ENCODE measurements around the gene CHSY1.
A peak's percentile ranks its signal among the peaks of the same experiment; 100 is the strongest.

CHSY1 gene

DNA sequence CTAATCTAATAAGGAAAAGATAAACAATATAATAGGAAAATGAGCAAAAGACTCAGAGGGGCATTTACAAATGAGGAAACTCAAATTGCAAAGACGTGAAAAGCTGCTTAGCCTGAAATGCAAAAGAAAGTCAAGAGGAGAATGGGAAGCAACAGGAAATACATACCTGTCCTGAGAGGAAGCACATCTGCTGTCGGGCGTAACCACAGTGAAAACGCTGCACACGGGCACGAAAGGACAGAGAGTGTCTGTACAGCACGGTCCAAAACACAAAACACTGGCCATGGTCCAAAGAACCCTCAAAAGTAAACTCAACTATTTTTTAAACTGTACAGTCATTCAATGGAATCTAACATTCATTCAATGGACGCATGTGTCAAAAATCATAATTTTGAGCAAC, 100.6 kb downstream of the CHSY1 start:
- peaks cover 2% of the 10 kb centered on the region for H3K79me1 ChIP-seq (ENCODE audit: low read depth, low read length)

DNA sequence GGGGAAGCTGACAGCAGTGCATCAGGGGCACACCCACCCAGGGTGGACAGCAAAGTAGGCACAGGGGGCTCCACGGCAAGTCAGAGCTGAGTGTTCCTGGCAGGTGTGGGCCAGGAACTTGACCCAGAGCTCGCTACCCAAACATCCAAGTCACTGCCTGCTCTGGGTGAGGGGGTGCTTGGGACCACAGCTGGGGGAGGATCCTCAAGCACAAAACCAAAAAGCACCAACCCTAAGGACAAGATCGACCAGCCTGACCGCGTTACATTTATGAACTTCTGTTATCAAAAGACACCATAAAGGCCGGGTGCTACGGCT, 101.2 kb downstream of the CHSY1 start:
- no peak overlapping the region for H2BK12ac ChIP-seq (ENCODE audit: low read length)
- H3K23ac ChIP-seq (ENCODE audit: low read depth, low read length, poor library complexity) = peak overlapping the region; percentile 48
- H2AK5ac ChIP-seq (ENCODE audit: low read depth, low read length) = no peak overlapping the region
- no peaks in the 10 kb centered on the region for H3K27me3 ChIP-seq (ENCODE audit: control insufficient read depth in 3 of 3, insufficient read depth in 3 of 3, low read depth in 1 of 3, low read length in 3 of 3)
- no peak overlapping the region for H2BK15ac ChIP-seq (ENCODE audit: low read length)
- H3K4me3 ChIP-seq (ENCODE audit: low read length in 2 of 2) = no peak overlapping the region
- H3K79me1 ChIP-seq (ENCODE audit: low read depth, low read length) = peaks cover 2% of the 10 kb centered on the region
- H3K9ac ChIP-seq (ENCODE audit: low read depth, low read length, poor library complexity) = no peak overlapping the region
- no peak overlapping the region for H3K4me2 ChIP-seq (ENCODE audit: insufficient read depth, low read length, poor library complexity, severe bottlenecking)
- H3K9me3 ChIP-seq (replicated peaks in 1 of 2; ENCODE audit: control insufficient read depth in 2 of 2, insufficient read depth in 1 of 2, low read depth in 1 of 2, low read length in 2 of 2) = peaks cover 0 to 4% of the 10 kb centered on the region in 2 donors
- peaks cover 0 to under 1% of the 10 kb centered on the region in 2 donors for H3K4me1 ChIP-seq (ENCODE audit: control insufficient read depth in 2 of 2, insufficient read depth in 1 of 2, low read depth in 1 of 2, low read length in 2 of 2)
- no peaks in the 10 kb centered on the region for H3K36me3 ChIP-seq (replicated peaks in 1 of 2; ENCODE audit: control insufficient read depth in 2 of 2, insufficient read depth in 2 of 2, low read length in 2 of 2)
- no peak overlapping the region for H3K4ac ChIP-seq (ENCODE audit: low read length)
- peak overlapping the region; percentile 67 for H3K18ac ChIP-seq (ENCODE audit: low read length)
- no peak overlapping the region for H2AFZ ChIP-seq (ENCODE audit: low read length)
- WGBS, 2 donors (ENCODE audit: extremely low coverage in 2 of 2, insufficient read length in 2 of 2, insufficient replicate concordance in 1 of 2) = no CpG with 5 or more reads among the region's 7 CpGs
- H4K91ac ChIP-seq (ENCODE audit: low read depth, low read length, poor library complexity) = no peak overlapping the region
- H3K14ac ChIP-seq (ENCODE audit: low read length) = peak overlapping the region; percentile 5
- no peak overlapping the region for H2BK120ac ChIP-seq (ENCODE audit: low read depth, low read length)
- no peak for DNase-seq (ENCODE audit: low spot score)
- H2BK5ac ChIP-seq (ENCODE audit: low read length) = peak overlapping the region; percentile 35
- peak overlapping the region; percentile 72 for H4K8ac ChIP-seq (ENCODE audit: low read depth, low read length)
- no peak overlapping the region for H3K27ac ChIP-seq (replicated peaks; ENCODE audit: low read length)

More for the DNA sequence above, 100.6 kb downstream of the CHSY1 start:
- Histone ChIP-seq H3K4me2 (ENCODE audit: insufficient read depth, low read length, poor library complexity, severe bottlenecking) (no peak overlapping the region), H3K14ac (ENCODE audit: low read length) (no peak overlapping the region), H3K9ac (ENCODE audit: low read depth, low read length, poor library complexity) (no peak overlapping the region), H3K23ac (ENCODE audit: low read depth, low read length, poor library complexity) (no peak overlapping the region), H4K91ac (ENCODE audit: low read depth, low read length, poor library complexity) (no peak overlapping the region), H3K27ac (replicated peaks; ENCODE audit: low read length) (no peak overlapping the region), H2BK5ac (ENCODE audit: low read length) (no peak overlapping the region), H2BK120ac (ENCODE audit: low read depth, low read length) (no peak overlapping the region), H3K36me3 (replicated peaks in 1 of 2; ENCODE audit: control insufficient read depth in 2 of 2, insufficient read depth in 2 of 2, low read length in 2 of 2) (no peaks in the 10 kb centered on the region), H3K27me3 (ENCODE audit: control insufficient read depth in 3 of 3, insufficient read depth in 3 of 3, low read depth in 1 of 3, low read length in 3 of 3) (no peaks in the 10 kb centered on the region), H3K4ac (ENCODE audit: low read length) (no peak overlapping the region), H2AFZ (ENCODE audit: low read length) (no peak overlapping the region), H2BK12ac (ENCODE audit: low read length) (no peak overlapping the region), H3K4me3 (ENCODE audit: low read length in 2 of 2) (no peak overlapping the region), H2BK15ac (ENCODE audit: low read length) (no peak overlapping the region), H4K8ac (ENCODE audit: low read depth, low read length) (no peak overlapping the region), H2AK5ac (ENCODE audit: low read depth, low read length) (no peak overlapping the region), H3K9me3 (replicated peaks in 1 of 2; ENCODE audit: control insufficient read depth in 2 of 2, insufficient read depth in 1 of 2, low read depth in 1 of 2, low read length in 2 of 2) (peaks cover 0 to 4% of the 10 kb centered on the region in 2 donors), H3K18ac (ENCODE audit: low read length) (no peak overlapping the region), H3K4me1 (ENCODE audit: control insufficient read depth in 2 of 2, insufficient read depth in 1 of 2, low read depth in 1 of 2, low read length in 2 of 2) (no peaks in the 10 kb centered on the region)
- no CpG with 5 or more reads among the region's 8 CpGs for WGBS, 2 donors (ENCODE audit: extremely low coverage in 2 of 2, insufficient read length in 2 of 2, insufficient replicate concordance in 1 of 2)
- no peak for DNase-seq (ENCODE audit: low spot score)

DNA sequence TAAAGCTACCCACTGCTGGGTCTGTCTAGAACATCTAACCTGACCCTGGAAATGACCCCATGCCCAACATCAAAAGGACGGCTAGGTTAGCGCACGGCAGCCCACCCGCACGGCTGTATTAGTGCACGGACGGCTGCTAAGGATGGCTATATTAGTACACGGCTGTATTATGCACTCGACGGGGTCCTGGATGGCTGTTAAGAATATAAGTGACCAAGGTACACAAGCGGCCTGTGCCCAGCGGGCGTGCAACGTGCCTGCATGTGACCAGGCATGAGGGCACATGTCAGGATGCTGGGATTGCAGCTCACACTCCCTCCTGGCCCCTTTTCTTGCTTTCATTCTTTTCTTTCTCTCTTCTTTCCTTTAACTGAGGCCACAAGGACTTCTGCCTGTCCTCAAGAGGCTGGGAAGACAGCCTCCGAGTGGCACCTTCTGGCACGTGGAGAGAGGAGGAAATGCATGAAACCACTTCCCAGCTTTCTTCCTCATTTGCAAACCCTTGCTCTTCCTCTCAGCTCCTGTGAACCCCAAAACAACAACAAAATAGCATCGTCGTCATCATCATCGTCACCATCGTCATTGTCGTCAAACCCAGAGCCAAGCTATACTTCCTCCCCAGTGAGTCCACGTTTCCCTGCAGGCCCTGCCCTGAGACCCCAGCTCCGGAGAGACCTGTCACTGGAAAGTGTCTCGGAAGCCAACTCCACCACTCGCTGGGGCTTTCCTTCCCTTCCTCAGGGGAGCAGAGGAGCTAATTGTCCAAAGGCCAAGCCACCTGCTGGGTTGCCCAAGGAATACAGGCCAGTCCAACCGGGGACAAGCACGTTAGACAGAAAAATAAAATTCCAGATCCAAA, 101.8 kb downstream of the CHSY1 start:
- H3K4me3 ChIP-seq (ENCODE audit: low read length in 2 of 2) = no peak overlapping the region
- WGBS, 2 donors (ENCODE audit: extremely low coverage in 2 of 2, insufficient read length in 2 of 2, insufficient replicate concordance in 1 of 2) = no CpG with 5 or more reads among the region's 27 CpGs

DNA sequence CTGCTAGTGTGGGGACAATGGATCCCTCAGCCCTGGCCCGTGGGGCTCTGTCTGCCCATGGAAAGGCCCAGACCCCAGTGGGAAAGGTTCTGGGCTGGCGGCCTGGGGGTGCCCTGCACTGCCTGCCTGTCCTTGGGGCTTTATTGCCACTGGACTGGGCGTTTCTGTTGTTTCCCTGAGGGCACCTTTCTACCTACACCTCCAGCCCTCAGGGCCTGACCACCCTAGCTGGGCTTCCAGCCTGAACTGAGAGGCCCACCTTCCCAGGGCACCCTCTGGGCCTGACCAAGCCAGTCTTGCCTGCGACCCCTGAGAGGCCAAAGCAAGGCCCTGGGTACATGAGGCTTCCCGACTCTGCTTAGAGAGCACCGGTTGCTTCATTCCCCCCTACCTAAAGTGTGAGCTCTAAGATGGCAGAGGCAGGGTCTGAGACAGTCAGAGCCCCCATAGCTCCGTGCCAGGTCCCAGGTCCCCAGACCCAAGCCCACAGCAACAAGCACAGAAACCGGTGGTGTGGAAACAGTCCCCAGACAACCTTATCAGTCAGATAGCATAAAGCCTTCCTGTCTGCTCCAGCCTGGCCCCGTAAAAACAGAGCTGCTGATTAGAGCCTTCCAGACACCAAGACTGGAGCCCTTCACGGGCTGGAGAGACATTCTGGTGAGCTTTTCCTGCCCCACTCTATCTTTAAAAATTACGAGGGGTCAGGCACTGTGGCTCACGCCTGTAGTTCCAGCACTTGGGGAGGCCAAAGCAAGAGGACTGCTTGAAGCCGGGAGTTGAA, 102.8 kb downstream of the CHSY1 start:
- H2AK5ac ChIP-seq (ENCODE audit: low read depth, low read length) = peak overlapping the region; percentile 77
- H2AFZ ChIP-seq (ENCODE audit: low read length) = no peak overlapping the region
- H3K27ac ChIP-seq (replicated peaks; ENCODE audit: low read length) = no peak overlapping the region
- no peak overlapping the region for H3K4me2 ChIP-seq (ENCODE audit: insufficient read depth, low read length, poor library complexity, severe bottlenecking)
- no peak overlapping the region for H4K91ac ChIP-seq (ENCODE audit: low read depth, low read length, poor library complexity)
- no peak for DNase-seq (ENCODE audit: low spot score)
- H3K4me1 ChIP-seq (ENCODE audit: control insufficient read depth in 2 of 2, insufficient read depth in 1 of 2, low read depth in 1 of 2, low read length in 2 of 2) = peaks cover 0 to 2% of the 10 kb centered on the region in 2 donors
- no peak overlapping the region for H2BK5ac ChIP-seq (ENCODE audit: low read length)
- H3K36me3 ChIP-seq (replicated peaks in 1 of 2; ENCODE audit: control insufficient read depth in 2 of 2, insufficient read depth in 2 of 2, low read length in 2 of 2) = no peaks in the 10 kb centered on the region
- no peak overlapping the region for H3K4ac ChIP-seq (ENCODE audit: low read length)
- no peak overlapping the region for H3K14ac ChIP-seq (ENCODE audit: low read length)
- peaks cover 1% of the 10 kb centered on the region for H3K79me1 ChIP-seq (ENCODE audit: low read depth, low read length)
- H3K9ac ChIP-seq (ENCODE audit: low read depth, low read length, poor library complexity) = no peak overlapping the region
- H2BK12ac ChIP-seq (ENCODE audit: low read length) = no peak overlapping the region
- H3K23ac ChIP-seq (ENCODE audit: low read depth, low read length, poor library complexity) = peak overlapping the region; percentile 58
- H3K4me3 ChIP-seq (ENCODE audit: low read length in 2 of 2) = no peak overlapping the region
- H3K18ac ChIP-seq (ENCODE audit: low read length) = no peak overlapping the region
- no peaks in the 10 kb centered on the region for H3K27me3 ChIP-seq (ENCODE audit: control insufficient read depth in 3 of 3, insufficient read depth in 3 of 3, low read depth in 1 of 3, low read length in 3 of 3)
- WGBS, 2 donors (ENCODE audit: extremely low coverage in 2 of 2, insufficient read length in 2 of 2, insufficient replicate concordance in 1 of 2) = no CpG with 5 or more reads among the region's 13 CpGs
- H3K9me3 ChIP-seq (replicated peaks in 1 of 2; ENCODE audit: control insufficient read depth in 2 of 2, insufficient read depth in 1 of 2, low read depth in 1 of 2, low read length in 2 of 2) = peaks cover 0 to 4% of the 10 kb centered on the region in 2 donors
- no peak overlapping the region for H2BK120ac ChIP-seq (ENCODE audit: low read depth, low read length)
- no peak overlapping the region for H4K8ac ChIP-seq (ENCODE audit: low read depth, low read length)
- H2BK15ac ChIP-seq (ENCODE audit: low read length) = peak overlapping the region; percentile 65

More for the DNA sequence above, 101.8 kb downstream of the CHSY1 start:
- no peak overlapping the region for H2BK120ac ChIP-seq (ENCODE audit: low read depth, low read length)
- peak overlapping the region; percentile 72 for H4K8ac ChIP-seq (ENCODE audit: low read depth, low read length)
- peaks cover 0 to 2% of the 10 kb centered on the region in 2 donors for H3K4me1 ChIP-seq (ENCODE audit: control insufficient read depth in 2 of 2, insufficient read depth in 1 of 2, low read depth in 1 of 2, low read length in 2 of 2)
- DNase-seq (ENCODE audit: low spot score) = no peak
- H2AK5ac ChIP-seq (ENCODE audit: low read depth, low read length) = peak overlapping the region; percentile 56
- no peak overlapping the region for H3K4ac ChIP-seq (ENCODE audit: low read length)
- peak overlapping the region; percentile 48 for H3K23ac ChIP-seq (ENCODE audit: low read depth, low read length, poor library complexity)
- no peak overlapping the region for H2BK12ac ChIP-seq (ENCODE audit: low read length)
- H3K4me2 ChIP-seq (ENCODE audit: insufficient read depth, low read length, poor library complexity, severe bottlenecking) = no peak overlapping the region
- peak overlapping the region; percentile 5 for H3K14ac ChIP-seq (ENCODE audit: low read length)
- H3K18ac ChIP-seq (ENCODE audit: low read length) = peak overlapping the region; percentile 42
- peaks cover 2% of the 10 kb centered on the region for H3K79me1 ChIP-seq (ENCODE audit: low read depth, low read length)
- H3K27me3 ChIP-seq (ENCODE audit: control insufficient read depth in 3 of 3, insufficient read depth in 3 of 3, low read depth in 1 of 3, low read length in 3 of 3) = no peaks in the 10 kb centered on the region
- H2BK5ac ChIP-seq (ENCODE audit: low read length) = peak overlapping the region; percentile 35
- H2AFZ ChIP-seq (ENCODE audit: low read length) = no peak overlapping the region
- no peak overlapping the region for H3K27ac ChIP-seq (replicated peaks; ENCODE audit: low read length)
- no peak overlapping the region for H4K91ac ChIP-seq (ENCODE audit: low read depth, low read length, poor library complexity)
- H3K9ac ChIP-seq (ENCODE audit: low read depth, low read length, poor library complexity) = no peak overlapping the region
- H2BK15ac ChIP-seq (ENCODE audit: low read length) = no peak overlapping the region
- H3K36me3 ChIP-seq (replicated peaks in 1 of 2; ENCODE audit: control insufficient read depth in 2 of 2, insufficient read depth in 2 of 2, low read length in 2 of 2) = no peaks in the 10 kb centered on the region
- peaks cover 0 to 4% of the 10 kb centered on the region in 2 donors for H3K9me3 ChIP-seq (replicated peaks in 1 of 2; ENCODE audit: control insufficient read depth in 2 of 2, insufficient read depth in 1 of 2, low read depth in 1 of 2, low read length in 2 of 2)
